GM21526 (cell line): Measurements from ENCODE around the gene DCAF12.
A peak's percentile ranks its signal among the peaks of the same experiment; 100 is the strongest.
"Not testable (repeated sequence)": the region's sequence is repeated elsewhere in the genome, so short reads cannot be mapped to it uniquely, and the experiment has no call there.

ENCODE experiments used
- ATAC-seq: cut with Tn5 transposase; IDR thresholded peaks from one replicate; pipeline ENCODE4 v1.9.1; 2021; ENCODE audit warnings: moderate library complexity; ENCODE audit not compliant: unreplicated experiment, low FRiP score

Gene DCAF12

DNA sequence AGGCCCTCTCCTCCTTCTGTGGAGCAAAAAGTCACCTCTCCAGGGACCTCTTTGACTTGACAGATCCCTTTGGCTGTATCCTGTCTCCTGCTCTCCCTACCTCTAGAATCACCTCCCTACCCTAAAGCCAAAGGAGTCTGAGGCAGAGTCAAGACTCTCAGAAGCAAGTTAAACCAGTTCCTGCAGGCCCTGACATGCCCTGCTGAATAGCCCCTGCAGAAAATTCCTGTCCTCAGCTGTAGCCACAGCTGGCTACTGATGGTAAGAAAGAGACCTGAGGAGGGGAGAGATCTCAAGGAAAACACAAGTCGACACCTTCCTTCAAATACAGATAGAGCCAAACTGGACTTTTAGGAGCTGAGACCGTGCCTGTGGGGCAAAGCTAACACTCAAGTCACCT lies 54.1 kb downstream of the DCAF12 start:
- no peak for ATAC-seq

DNA sequence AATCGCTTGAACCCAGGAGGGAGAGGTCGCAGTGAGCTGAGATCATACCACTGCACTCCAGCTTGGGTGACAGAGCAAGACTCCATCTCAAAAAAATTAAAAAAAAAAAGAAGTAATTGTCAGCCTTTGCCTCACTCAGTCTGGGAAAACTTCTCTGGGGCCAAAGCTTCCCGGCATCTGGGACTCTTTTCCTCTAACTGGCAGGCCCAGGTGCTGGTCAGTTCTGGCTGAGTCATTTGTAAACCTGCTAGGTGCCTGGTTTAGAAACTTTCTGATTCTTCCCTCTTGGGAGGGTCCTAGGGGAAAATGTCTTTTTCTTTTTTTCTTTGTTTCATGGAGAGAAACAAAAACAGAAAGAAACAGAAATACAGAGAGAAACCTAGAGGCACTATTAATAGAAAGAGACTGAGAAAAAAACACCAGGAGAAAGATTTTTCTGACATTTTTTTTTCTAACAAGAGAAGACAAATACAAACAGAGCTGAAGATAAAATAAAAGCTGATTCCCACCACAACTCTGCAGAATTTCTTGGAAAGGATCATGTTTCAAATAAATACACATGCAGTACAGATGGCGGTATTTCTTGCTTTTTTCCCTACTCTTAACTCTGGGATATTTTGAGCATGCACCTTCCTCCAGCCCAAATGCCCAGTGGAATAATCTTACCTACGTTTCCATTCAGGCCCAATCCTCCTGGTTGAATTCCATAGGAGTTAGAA lies 55.7 kb downstream of the DCAF12 start:
- ATAC-seq, result no peak

GRCh38 chr9:34069831-34070230 lies 56.7 kb downstream of the DCAF12 start:
- ATAC-seq, result no peak

- ATAC-seq, result no peak
Measured at GRCh38 chr9:34065541-34065940, 61.0 kb downstream of the DCAF12 start.

- no peak for ATAC-seq
Measured at GRCh38 chr9:34059954-34060353, 66.5 kb downstream of the DCAF12 start.

GRCh38 chr9:34059281-34059680 lies 67.2 kb downstream of the DCAF12 start:
- no peak for ATAC-seq

- no peak for ATAC-seq
Measured at GRCh38 chr9:34049630-34050384, 76.7 kb downstream of the DCAF12 start.

GRCh38 chr9:34048727-34049629 lies 77.5 kb downstream of the DCAF12 start, which contains the start of gene UBAP2:
Gene UBAP2, minus strand, starts transcription at chr9:34048887. Its CDS starts 31,739 bp downstream, at chr9:34017148.
- ATAC-seq, result peak; percentile 70

- ATAC-seq, result peak; percentile 24
Measured at GRCh38 chr9:34047864-34048726, 78.4 kb downstream of the DCAF12 start.

- ATAC-seq, result no peak
Measured at GRCh38 chr9:34046784-34047379, 79.6 kb downstream of the DCAF12 start.

DNA sequence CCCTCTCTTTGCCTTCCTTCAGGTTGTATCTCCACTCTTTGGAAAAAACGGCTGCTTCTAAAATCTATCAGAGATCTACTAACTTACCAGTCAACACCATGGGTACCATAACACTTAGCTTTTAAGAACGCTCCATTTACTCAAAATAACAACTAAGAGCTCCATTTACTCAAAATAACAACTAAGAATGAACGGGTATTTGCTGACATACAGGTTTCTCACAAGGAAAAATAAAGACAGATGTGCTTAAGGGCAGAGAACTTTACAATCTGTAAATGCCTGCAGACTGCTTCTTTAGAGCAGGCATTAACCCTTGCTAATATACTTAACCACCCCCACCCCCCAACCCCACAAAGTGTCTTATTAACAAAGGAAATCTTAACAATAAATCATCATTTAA lies 80.6 kb downstream of the DCAF12 start:
- ATAC-seq, result no peak

GRCh38 chr9:34042074-34042473 lies 84.4 kb downstream of the DCAF12 start:
- ATAC-seq, result not testable (repeated sequence)

GRCh38 chr9:34038851-34039250 lies 87.6 kb downstream of the DCAF12 start:
- not testable (repeated sequence) for ATAC-seq

- no peak for ATAC-seq
Measured at GRCh38 chr9:34037626-34038025, 88.9 kb downstream of the DCAF12 start.

DNA sequence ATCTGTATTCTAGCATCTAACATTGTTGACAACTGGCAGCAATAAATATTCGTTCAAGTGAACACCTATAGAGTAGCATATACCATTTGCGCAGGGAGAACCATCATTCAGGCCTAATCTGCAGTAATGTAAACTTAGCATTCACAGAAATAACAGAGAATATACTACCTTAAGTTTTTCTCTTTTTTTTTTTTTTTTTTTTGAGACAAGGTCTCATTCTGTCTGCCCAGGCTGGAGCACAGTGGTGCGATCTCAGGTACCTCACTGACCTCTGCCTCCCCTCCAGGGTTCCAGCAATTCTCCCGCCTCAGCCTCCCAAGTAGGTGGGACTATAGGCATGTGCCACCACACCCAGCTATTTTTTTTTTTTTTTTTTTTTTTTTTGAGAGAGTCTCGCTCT lies 89.9 kb downstream of the DCAF12 start:
- no peak for ATAC-seq
